K562 (cell line): ENCODE measurements around the gene MAD2L1BP. TPM values are rescaled to one million over a fixed set of nuclear protein-coding genes. Genes with fewer than 3 reads are reported as not detected.

Experiments
- ELF4 ChIP-seq: fragments of 450-650 bp; formaldehyde crosslinking; IDR thresholded peaks from 2 replicates; pipeline ENCODE4 v1.4.0; 2022; ENCODE audit warnings: missing genetic modification characterization
- HDAC6 ChIP-seq: IDR thresholded peaks from 2 replicates; pipeline ENCODE4 v1.6.1; 2012; ENCODE audit warnings: low read depth, mild to moderate bottlenecking, control low read depth, inconsistent platforms, low read length, moderate library complexity
- JUND ChIP-seq, 2 experiments: IDR thresholded peaks; 2 replicates in 1 of 2; 3 replicates in 1 of 2; pipeline ENCODE4 v1.6.1; 2011; ENCODE audit warnings: borderline replicate concordance in 2 of 2, low read depth in 2 of 2, low read length in 2 of 2, improper control_type of control experiment in 1 of 2, missing biosample characterization in 1 of 2, missing genetic modification characterization in 1 of 2, missing genetic modification reagents in 1 of 2
- LCOR ChIP-seq: sonication (generic); formaldehyde crosslinking; IDR thresholded peaks from 2 replicates; pipeline ENCODE4 v1.8.0; 2022; ENCODE audit warnings: mild to moderate bottlenecking, missing genetic modification reagents
- STAG1 ChIP-seq: sonication (generic); formaldehyde crosslinking; IDR thresholded peaks from 2 replicates; pipeline ENCODE4 v1.5.0; 2020; ENCODE audit warnings: missing genetic modification reagents, borderline replicate concordance
- ZNF561 ChIP-seq: fragments of 450-650 bp; formaldehyde crosslinking; conservative IDR thresholded peaks from 2 replicates; pipeline ENCODE4 v1.4.0; 2020; ENCODE audit warnings: mild to moderate bottlenecking, moderate library complexity
- polyA plus RNA-seq, 8 experiments: library from polyadenylated mRNA; depleted of rRNA in 4 of 8; stranded (reverse) in 5 of 8; unstranded in 3 of 8; fragments of >200 nt; fragmentation: Nextera tagmentation in 2 of 8; fragmentation: Illumina TruSeq in 1 of 8; extraction: Ambion mirVana in 2 of 8; extraction: Trizol in 1 of 8; gene quantifications; 2 replicates each; pipeline versions ENCODE4 v1.2.1 to v1.2.3, GENCODE V29; 2011 to 2014; ENCODE audit warnings: inconsistent platforms in 1 of 8, missing spikeins in 1 of 8
- total RNA-seq, 7 experiments: library from RNA; depleted of rRNA in 6 of 7; stranded (reverse); fragments of >200 nt in 6 of 7; fragmentation: Illumina TruSeq in 2 of 7; extraction: Trizol in 2 of 7; gene quantifications; 2 replicates each; pipeline versions ENCODE4 v1.2.1 to v1.2.3, GENCODE V29; 2011 to 2021; ENCODE audit warnings: low replicate concordance in 1 of 7
- TF ChIP-seq, protein P1 (sequence below): sonication (generic); formaldehyde crosslinking; IDR thresholded peaks from 2 replicates; pipeline ENCODE4 v1.8.0; 2022; ENCODE audit warnings: mild to moderate bottlenecking, missing genetic modification reagents
- TF ChIP-seq, protein P2 (sequence below): IDR thresholded peaks from 2 replicates; pipeline ENCODE4 v1.6.1; 2011; ENCODE audit warnings: borderline replicate concordance, low read depth, mild to moderate bottlenecking, moderate library complexity, low read length; ENCODE audit not compliant: insufficient read depth, poor library complexity, severe bottlenecking
- TF ChIP-seq, protein P3 (sequence below), 2 experiments: fragments of 450-650 bp; IDR thresholded peaks; 2 replicates each; pipeline ENCODE4 v1.6.1; 2016
- TF ChIP-seq, protein P4 (sequence below): fragments of 200-800 bp; sonication (Bioruptor generic); IDR thresholded peaks from 2 replicates; pipeline ENCODE4 v1.6.1; 2017; ENCODE audit warnings: missing genetic modification characterization, missing compliant biosample characterization
- TF ChIP-seq, protein P5 (sequence below): sonication (generic); formaldehyde crosslinking; IDR thresholded peaks from 2 replicates; pipeline ENCODE4 v1.8.0; 2022; ENCODE audit warnings: mild to moderate bottlenecking, missing genetic modification reagents

MAD2L1BP gene
- total and polyA plus RNA-seq, 9 of the 15 experiments (the other 6 are each of a cell fraction or from before 2014, with no cell fraction given) = 69.7 to 321 (median 111) TPM

DNA sequence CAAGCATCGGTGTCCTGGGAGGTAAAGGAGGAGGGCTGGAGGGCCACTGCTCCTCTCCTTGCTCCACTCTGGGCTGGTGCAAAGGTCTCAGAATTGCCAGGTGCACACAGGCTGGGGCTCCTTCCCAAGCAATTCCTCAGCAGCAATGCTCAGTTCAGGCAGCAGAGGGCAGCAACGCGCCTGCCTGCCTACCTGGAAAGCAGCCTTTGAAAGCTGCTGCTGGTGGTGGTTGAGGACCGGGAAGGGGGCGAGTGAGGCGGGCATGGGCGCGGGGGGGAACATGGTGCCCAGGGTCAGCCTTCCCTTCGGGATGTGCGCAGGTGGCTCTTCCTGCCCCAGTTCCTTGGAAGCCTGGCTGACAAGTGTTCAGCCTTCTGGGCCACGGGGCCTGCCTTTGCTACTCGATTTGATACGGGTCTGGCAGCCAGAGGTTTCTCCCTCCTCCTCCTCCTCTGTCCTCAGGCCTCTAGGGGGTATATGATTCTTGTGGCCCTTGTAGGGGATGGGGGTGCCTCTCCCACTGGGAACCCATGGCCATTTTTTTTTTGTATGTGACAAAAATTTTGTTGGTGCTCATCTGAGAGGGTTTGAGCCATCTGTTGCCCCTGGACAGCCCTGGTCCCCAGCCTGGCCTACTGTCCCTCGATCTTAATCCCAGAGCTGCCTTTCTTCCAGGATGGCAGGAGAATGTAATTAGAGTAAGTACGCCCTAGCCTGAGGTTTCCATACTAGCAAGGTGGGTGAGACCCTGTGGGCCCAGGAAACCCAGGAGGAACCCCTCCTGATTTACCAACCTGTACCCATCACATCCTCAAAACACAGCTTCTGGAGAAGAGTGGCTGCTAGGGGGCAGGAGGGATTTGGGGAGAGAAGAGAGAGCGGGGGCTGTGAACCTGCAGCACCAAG, 31.9 kb downstream of the MAD2L1BP start (continued):
- TF ChIP-seq, protein P1, sequence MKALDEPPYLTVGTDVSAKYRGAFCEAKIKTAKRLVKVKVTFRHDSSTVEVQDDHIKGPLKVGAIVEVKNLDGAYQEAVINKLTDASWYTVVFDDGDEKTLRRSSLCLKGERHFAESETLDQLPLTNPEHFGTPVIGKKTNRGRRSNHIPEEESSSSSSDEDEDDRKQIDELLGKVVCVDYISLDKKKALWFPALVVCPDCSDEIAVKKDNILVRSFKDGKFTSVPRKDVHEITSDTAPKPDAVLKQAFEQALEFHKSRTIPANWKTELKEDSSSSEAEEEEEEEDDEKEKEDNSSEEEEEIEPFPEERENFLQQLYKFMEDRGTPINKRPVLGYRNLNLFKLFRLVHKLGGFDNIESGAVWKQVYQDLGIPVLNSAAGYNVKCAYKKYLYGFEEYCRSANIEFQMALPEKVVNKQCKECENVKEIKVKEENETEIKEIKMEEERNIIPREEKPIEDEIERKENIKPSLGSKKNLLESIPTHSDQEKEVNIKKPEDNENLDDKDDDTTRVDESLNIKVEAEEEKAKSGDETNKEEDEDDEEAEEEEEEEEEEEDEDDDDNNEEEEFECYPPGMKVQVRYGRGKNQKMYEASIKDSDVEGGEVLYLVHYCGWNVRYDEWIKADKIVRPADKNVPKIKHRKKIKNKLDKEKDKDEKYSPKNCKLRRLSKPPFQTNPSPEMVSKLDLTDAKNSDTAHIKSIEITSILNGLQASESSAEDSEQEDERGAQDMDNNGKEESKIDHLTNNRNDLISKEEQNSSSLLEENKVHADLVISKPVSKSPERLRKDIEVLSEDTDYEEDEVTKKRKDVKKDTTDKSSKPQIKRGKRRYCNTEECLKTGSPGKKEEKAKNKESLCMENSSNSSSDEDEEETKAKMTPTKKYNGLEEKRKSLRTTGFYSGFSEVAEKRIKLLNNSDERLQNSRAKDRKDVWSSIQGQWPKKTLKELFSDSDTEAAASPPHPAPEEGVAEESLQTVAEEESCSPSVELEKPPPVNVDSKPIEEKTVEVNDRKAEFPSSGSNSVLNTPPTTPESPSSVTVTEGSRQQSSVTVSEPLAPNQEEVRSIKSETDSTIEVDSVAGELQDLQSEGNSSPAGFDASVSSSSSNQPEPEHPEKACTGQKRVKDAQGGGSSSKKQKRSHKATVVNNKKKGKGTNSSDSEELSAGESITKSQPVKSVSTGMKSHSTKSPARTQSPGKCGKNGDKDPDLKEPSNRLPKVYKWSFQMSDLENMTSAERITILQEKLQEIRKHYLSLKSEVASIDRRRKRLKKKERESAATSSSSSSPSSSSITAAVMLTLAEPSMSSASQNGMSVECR (CRISPR knock-in tag) = no peak
- TF ChIP-seq, protein P2, sequence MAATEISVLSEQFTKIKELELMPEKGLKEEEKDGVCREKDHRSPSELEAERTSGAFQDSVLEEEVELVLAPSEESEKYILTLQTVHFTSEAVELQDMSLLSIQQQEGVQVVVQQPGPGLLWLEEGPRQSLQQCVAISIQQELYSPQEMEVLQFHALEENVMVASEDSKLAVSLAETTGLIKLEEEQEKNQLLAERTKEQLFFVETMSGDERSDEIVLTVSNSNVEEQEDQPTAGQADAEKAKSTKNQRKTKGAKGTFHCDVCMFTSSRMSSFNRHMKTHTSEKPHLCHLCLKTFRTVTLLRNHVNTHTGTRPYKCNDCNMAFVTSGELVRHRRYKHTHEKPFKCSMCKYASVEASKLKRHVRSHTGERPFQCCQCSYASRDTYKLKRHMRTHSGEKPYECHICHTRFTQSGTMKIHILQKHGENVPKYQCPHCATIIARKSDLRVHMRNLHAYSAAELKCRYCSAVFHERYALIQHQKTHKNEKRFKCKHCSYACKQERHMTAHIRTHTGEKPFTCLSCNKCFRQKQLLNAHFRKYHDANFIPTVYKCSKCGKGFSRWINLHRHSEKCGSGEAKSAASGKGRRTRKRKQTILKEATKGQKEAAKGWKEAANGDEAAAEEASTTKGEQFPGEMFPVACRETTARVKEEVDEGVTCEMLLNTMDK = peak; percentile 62
- peak; percentile 71; the same call in 1 of the 2 replicates for TF ChIP-seq ZNF561 (CRISPR knock-in tag)
- peak; percentile 92 for TF ChIP-seq STAG1 (CRISPR knock-in tag)
- TF ChIP-seq, protein P3, sequence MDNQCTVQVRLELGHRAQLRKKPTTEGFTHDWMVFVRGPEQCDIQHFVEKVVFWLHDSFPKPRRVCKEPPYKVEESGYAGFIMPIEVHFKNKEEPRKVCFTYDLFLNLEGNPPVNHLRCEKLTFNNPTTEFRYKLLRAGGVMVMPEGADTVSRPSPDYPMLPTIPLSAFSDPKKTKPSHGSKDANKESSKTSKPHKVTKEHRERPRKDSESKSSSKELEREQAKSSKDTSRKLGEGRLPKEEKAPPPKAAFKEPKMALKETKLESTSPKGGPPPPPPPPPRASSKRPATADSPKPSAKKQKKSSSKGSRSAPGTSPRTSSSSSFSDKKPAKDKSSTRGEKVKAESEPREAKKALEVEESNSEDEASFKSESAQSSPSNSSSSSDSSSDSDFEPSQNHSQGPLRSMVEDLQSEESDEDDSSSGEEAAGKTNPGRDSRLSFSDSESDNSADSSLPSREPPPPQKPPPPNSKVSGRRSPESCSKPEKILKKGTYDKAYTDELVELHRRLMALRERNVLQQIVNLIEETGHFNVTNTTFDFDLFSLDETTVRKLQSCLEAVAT (IDR thresholded peaks at IDR 0.05) = 0 out of 4 replicates have a peak, but pooled peaks of 1 of the 2 experiments have one; percentile 26
- no peak for TF ChIP-seq HDAC6
- TF ChIP-seq ELF4 (CRISPR knock-in tag) = peak; percentile 82; the same call in 1 of the 2 replicates
- TF ChIP-seq JUND (IDR thresholded peaks at IDR 0.05; ENCODE audit: borderline replicate concordance, low read depth, low read length) = peak; percentile 30; the same call in 1 of the 2 replicates
- TF ChIP-seq JUND (tag; IDR thresholded peaks at IDR 0.05; ENCODE audit: borderline replicate concordance, low read depth, low read length) = no peak; the same call in 2 of the 3 replicates
- peak; percentile 50; the same call in 1 of the 2 replicates for TF ChIP-seq LCOR
- TF ChIP-seq, protein P4, sequence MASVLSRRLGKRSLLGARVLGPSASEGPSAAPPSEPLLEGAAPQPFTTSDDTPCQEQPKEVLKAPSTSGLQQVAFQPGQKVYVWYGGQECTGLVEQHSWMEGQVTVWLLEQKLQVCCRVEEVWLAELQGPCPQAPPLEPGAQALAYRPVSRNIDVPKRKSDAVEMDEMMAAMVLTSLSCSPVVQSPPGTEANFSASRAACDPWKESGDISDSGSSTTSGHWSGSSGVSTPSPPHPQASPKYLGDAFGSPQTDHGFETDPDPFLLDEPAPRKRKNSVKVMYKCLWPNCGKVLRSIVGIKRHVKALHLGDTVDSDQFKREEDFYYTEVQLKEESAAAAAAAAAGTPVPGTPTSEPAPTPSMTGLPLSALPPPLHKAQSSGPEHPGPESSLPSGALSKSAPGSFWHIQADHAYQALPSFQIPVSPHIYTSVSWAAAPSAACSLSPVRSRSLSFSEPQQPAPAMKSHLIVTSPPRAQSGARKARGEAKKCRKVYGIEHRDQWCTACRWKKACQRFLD (CRISPR knock-in tag) = no peak
- TF ChIP-seq, protein P5, sequence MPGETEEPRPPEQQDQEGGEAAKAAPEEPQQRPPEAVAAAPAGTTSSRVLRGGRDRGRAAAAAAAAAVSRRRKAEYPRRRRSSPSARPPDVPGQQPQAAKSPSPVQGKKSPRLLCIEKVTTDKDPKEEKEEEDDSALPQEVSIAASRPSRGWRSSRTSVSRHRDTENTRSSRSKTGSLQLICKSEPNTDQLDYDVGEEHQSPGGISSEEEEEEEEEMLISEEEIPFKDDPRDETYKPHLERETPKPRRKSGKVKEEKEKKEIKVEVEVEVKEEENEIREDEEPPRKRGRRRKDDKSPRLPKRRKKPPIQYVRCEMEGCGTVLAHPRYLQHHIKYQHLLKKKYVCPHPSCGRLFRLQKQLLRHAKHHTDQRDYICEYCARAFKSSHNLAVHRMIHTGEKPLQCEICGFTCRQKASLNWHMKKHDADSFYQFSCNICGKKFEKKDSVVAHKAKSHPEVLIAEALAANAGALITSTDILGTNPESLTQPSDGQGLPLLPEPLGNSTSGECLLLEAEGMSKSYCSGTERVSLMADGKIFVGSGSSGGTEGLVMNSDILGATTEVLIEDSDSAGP (CRISPR knock-in tag) = peak; percentile 52; the same call in 1 of the 2 replicates
